ENCODE results near the gene RIPK1. TPM values are rescaled to one million over a fixed set of nuclear protein-coding genes. Genes with fewer than 3 reads are reported as not detected.
A peak's percentile ranks its signal among the peaks of the same experiment; 100 is the strongest.

Gene RIPK1
- total RNA-seq, 1 donor from 2014 or later: 22.4 TPM

GRCh38 chr6:3079682-3080081, 11.4 kb downstream of the RIPK1 start:
- no peak for DNase-seq (ENCODE audit: low read depth in 2 of 2)

DNA sequence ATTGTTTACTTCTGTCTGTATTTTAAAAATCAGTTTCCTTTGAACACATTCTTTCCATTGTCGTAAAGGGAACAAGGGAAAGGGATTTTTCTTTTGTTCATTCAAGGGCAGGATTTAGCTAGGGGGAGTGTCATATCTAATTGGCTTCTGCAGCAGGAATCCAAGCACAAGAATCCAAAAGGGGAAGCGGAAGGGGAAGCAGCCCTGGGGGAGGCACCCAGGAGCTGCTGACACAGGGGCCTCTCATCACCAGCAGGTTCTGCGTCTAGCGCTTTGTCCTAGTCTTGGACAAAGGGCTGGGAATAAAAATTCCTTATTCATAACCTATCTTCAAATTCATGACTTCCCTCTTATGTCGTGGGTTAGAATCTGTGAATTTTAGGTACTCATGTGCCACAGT, 13.7 kb downstream of the RIPK1 start:
- peak in 1 of 2 donors; percentile 24 for DNase-seq (ENCODE audit: low read depth in 2 of 2)

DNA sequence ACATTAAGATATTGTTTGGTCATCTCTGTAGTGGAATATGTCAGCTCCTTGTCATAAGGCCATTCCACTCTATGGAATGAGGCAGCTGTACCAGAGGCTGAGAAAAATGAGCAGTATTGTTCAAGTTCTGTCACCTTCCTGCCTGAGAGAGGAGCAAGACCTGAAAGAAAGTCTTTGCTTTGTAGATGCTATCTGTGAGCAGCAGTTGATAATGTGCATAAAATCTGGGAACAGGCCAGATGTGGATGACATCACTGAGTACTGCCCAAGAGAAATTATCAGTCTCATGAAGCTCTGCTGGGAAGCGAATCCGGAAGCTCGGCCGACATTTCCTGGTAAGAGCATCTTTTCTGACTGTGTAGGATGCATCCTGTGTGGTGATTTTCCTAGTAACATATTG, 16.8 kb downstream of the RIPK1 start:
- no peak for DNase-seq (ENCODE audit: low read depth in 2 of 2)

DNA sequence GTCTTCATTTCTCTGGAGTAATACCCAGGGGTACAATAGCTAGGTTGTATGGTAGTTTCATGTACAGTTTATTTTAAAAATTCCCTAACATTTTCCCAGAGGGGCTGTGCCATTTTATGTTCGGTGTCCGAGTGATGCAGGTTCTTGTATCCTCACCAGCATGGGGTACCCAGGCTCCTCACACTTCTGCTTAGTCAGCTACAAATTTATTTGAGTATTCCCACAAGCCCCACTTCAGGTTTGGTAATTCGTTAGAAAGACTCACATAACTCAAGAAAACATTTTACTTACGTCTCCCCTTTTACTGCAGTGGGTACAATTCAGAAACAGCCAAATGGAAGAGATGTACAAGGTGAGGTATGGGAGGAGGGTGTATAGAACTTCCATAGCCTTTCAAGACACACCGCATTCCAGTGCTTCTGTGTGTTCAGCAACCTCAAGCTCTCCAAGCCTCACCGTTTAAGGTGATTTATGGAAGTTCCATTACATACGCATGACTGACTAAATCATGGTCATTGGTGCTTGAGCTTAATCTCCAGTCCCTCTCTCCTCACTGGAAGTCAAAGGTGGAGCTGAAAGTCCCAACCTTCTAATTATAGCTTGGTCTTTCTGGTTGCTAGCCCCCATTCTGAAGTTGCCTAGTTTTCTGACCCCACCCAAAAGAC, 18.1 kb downstream of the RIPK1 start:
- DNase-seq (ENCODE audit: low read depth in 2 of 2): no peak

DNA sequence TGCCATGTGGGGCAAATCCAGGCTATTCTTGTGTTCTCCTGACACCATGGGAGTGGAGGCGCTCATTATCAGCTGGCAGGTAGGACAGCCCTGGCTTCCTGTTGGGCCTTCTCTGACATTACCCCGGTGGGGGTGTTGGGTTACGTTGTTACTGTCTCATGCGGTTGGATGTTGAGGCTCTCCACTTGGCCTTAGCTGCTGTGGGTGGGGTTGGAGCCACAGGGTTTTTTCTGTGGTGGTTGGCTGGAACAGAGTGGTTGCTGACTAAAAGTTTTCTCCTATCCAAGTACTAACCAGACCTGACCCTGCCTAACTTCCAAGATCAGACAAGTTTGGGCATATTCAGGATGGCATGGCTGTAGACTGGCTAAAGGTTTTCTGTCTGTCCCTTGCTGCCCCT, 20.2 kb downstream of the RIPK1 start:
- no peak for DNase-seq (ENCODE audit: low read depth in 2 of 2)

- DNase-seq (ENCODE audit: low read depth in 2 of 2): no peak
Measured at GRCh38 chr6:3088968-3089367, 20.7 kb downstream of the RIPK1 start.

GRCh38 chr6:3090013-3090412, 21.7 kb downstream of the RIPK1 start:
- no peak for DNase-seq (ENCODE audit: low read depth in 2 of 2)

GRCh38 chr6:3094815-3095214, 26.5 kb downstream of the RIPK1 start:
- DNase-seq (ENCODE audit: low read depth in 2 of 2): no peak

DNA sequence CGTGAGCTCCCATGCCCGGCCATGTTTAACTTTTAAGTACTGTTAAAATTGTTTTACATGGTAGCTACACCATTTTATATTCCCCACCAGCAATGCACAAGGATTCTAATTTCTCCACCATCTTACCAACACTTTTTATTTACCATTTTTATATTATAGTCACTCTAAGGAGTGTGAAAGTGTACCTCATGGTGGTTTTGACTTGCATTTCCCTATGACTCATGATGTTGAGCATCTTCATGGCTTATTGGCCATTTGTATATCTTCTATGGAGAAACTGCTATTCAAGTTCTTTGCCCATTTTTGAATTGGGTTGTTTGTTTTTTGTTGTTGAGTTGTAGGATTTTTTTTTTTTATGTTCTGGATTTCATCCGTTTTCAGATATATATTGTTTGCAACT, 34.6 kb downstream of the RIPK1 start:
- DNase-seq (ENCODE audit: low read depth in 2 of 2): no peak

DNA sequence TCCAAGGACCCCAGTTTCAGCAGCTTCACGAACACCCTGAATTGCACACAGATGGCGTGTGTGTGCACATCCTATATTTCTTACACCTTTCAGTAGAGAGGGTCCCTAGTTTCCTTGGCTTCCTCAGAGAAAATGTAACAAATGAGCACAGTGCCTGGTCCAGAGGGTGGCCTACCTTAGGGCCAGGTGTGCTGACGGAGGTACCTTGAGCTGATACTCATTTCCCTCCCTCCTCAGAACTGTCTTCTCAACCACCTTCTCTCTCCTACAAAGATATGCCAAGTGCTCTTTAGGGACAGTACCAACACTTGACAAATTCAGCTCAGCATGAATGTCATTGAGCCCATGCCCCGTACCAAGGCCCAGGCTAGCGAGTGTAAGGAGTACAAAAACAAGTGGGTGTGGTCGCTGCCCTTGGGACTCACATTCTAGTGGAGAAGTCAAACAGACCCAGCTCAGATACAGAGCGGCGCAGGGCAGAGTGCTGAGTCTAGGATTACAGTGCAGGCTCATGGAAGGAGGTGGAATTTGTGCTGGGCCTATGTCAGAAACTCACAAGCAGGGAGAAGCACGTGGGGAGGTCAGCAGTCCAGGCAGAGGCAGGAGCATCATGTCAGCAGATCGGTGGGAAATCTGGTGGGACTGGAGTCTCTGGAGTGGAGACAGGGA, 40.6 kb downstream of the RIPK1 start:
- no peak for DNase-seq (ENCODE audit: low read depth in 2 of 2)

- DNase-seq (ENCODE audit: low read depth in 2 of 2): no peak
Measured at GRCh38 chr6:3109761-3110160, 41.5 kb downstream of the RIPK1 start.

DNA sequence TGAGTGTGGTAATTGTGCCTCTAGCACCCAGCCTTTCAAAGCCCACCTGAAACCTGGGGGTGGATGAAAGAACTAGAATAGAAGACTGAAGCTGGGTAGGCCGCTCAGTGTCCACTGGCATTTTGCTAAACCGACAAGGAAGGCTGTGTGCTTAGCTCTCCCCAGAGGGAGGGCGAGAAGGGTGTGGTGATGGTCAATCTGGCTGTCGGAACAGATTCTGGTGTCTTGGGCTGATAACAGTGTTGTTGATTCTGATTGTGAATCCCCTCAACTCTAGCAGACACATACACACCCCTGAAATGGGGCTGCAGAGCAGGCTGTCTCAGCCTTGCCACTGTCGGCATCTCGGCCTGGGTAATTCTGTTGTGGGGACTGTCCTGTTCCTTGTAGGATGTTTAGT, 46.1 kb downstream of the RIPK1 start:
- DNase-seq (ENCODE audit: low read depth in 2 of 2): no peak

DNA sequence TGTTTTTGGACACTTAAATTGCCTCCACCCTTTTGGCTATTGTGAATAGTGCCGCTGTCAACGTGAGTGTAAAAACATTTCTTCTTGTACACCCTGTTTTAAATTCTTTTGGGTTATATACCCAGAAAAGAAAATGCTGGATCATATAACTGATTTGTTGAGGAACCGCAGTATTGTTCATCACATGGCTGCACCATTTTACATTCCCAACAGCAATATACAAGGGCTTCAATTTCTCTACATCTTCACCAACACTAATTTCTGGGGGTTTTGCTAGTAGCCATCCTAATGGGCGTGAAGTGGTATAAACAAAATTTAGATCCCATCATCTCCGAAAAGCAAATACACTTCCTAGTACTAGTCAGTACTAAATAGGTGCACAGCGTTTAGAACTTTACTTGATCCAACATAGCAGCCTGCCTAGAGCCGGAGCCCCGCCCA, 49.6 kb downstream of the RIPK1 start:
- no peak for DNase-seq (ENCODE audit: low read depth in 2 of 2)

DNA sequence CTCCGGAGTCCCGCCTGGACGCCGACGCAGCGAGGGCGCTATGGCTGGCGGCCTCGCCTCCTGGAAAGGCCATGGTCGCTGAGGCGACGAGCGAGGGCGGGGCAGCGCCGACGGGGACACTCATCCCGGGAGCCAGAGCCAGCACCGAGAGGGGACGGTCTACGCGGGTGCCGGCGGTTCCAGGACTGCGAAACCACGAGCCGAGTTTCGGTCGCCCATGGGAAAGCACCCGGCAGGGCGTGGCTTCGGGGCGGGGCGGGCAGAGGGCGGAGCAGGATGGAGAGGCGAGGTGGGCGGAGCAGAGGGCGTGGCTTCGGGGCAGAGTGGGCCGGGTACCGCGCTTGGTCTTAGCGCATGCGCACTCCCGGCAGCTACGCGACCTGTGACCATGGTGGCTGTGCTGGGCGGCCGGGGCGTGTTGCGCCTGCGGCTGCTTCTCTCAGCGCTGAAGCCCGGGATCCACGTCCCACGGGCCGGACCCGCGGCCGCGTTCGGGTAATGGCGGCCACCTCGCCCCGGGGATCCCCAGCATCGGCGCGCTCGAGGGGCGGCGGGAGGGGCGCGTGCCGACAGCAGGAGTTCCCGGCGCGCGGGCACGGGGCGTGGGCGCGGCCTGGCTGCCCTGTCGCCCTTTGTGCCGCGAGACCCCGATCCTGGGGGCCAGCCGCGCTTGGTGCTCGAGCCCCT, 50.2 kb downstream of the RIPK1 start, which contains the start of gene BPHL:
Gene BPHL, plus strand, starts transcription at position 359 of the 687 bp plus-strand sequence. Its CDS starts 30 bp downstream, at position 389.
- DNase-seq (ENCODE audit: low read depth in 2 of 2): peak; percentile 96 to 97

DNA sequence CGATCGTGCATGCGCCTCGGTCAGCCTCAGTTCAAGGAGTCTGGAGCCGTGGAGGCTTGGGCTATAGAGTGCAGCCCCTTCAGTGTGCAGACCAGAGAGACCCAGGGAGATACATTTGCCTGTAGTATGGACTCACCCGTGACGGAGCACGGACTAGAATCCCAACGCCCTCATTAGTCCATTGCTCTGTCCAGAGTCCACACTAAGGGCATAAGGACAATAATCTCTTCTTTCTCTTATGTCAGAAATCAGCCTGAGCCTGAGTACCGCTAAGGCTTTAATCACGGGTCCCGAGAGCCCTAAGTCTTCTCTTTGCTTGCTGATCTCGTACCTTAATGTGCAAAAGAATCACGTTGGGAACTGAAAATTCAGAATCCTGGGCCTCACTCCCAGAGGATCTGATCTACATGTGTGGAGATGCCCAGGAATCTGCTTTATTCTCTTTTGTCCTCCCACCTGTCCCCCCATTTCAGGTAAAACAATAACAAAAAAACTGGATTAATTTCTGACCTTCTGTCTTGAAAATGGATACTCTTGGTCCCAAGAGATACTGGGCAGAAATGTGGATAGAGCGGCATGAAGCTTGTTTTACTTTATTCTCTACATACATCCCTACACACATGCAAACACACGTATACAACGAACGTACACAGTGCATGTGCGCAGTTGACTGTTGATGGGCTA, 50.9 kb downstream of the RIPK1 start:
- peak; percentile 42 to 48 for DNase-seq (ENCODE audit: low read depth in 2 of 2)

GRCh38 chr6:3120765-3121089, 52.4 kb downstream of the RIPK1 start:
- no peak for DNase-seq (ENCODE audit: low read depth in 2 of 2)

GRCh38 chr6:3122823-3123182, 54.5 kb downstream of the RIPK1 start:
- no peak for DNase-seq (ENCODE audit: low read depth in 2 of 2)

DNA sequence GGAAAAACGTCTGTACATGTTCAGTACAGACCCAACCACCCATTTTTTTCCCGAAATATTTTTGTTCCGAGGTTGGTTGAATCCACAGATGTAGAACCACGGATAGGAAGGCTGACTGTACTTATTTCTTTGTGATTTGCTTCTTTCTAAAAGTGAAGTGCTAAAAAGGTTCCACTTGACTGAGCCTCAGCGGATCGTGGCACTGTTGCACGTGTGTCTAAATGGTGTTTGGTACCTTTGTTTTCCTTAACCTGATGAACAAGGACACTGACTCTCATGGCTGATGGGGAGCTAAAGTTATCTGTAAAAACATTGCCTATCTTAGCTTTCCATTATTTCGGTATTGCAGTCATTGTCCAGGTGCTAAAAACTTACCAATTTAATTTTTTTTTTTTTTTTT, 56.4 kb downstream of the RIPK1 start:
- DNase-seq (ENCODE audit: low read depth in 2 of 2): no peak

DNA sequence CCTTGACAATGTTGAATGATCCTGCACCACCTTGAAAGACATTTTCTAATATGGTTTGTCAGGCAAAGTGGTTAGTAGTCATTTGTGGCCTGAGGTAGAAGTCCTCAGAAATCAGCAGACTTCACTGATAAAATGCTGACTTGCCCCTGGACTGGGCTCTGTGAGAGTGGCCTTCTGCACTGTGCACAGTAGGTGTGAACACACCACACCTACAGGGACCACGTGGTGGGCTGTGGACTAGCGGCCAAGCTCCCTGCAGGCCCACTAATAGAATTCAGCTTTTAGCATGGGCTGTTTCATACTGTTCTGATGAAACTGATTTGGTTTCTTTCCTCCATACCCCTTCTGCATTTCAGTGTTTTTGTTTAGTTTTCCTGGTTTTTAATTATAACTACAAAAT, 57.5 kb downstream of the RIPK1 start:
- no peak for DNase-seq (ENCODE audit: low read depth in 2 of 2)

DNA sequence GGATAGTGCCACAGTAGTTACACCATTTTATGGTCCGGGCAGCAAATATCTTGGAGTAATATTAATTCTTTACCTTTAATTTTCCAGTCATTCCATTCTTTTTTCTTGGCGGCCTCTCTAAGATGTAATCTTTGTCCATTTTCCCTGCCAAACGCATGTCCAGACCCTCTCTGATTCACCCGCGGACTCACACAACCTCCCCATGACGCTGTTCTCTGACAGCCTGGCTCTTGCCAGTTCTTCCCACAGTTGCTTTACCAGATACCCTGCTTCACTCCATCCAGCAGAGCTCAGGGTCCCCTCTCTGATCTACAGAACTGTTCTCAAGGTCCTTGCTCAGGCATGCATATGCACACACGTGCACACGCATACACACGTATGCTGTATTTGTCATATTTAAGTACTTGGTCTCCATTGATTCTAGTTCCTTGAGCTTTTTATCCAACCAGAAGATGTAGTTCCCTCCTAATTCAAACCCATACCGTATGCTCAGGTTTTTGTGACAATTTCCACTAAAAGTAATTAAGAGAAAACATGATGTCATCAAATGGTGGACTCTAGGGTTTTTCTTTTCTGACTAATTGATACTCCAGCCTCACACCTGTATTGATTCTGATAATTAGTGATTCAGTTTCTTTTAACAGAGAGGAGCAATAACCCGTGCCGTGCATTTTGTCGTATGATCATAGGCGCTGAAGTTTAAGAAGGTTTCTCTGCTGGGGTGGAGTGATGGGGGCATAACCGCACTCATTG, 60.2 kb downstream of the RIPK1 start:
- DNase-seq (ENCODE audit: low read depth in 2 of 2): no peak

GRCh38 chr6:3131695-3132094, 63.4 kb downstream of the RIPK1 start:
- DNase-seq (ENCODE audit: low read depth in 2 of 2): no peak

DNA sequence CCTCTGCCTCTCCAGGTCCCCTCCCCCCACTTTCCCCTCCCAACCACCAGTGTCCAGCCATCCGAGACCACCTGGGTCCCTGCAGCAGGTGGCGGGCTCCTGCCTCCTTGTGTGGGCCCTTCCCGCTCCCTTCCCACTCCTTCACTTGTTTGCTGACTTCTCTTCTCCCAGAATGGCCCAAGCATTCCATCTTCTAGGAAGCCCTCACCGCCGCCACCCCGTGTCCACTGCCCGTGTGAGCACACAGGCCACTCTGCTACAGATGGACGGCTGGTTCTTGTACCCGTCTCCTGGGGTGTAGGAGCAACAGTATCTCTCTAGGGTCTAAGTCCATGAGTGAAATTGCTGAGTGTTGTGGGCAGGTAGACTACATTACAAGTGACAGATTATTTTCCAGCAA, 65.2 kb downstream of the RIPK1 start:
- no peak for DNase-seq (ENCODE audit: low read depth in 2 of 2)
